PFSK-1 (cell line): Measurements from ENCODE around the gene COA3.

ENCODE experiments used
- POLR2AphosphoS5 ChIP-seq: IDR thresholded peaks from 2 replicates; pipeline ENCODE4 v1.6.1; 2012; ENCODE audit warnings: low read depth, mild to moderate bottlenecking, control low read depth, low read length, moderate library complexity
- REST ChIP-seq, 2 experiments: IDR thresholded peaks; 2 replicates each; pipeline versions ENCODE4 v1.6.1 to v1.8.0; 2011 to 2012; ENCODE audit warnings: low read depth in 2 of 2, low read length in 2 of 2, control low read depth in 1 of 2, inconsistent platforms in 1 of 2, mild to moderate bottlenecking in 1 of 2, moderate library complexity in 1 of 2; ENCODE audit not compliant: insufficient read depth in 1 of 2
- SIN3A ChIP-seq: IDR thresholded peaks from 2 replicates; pipeline ENCODE4 v1.6.1; 2012; ENCODE audit warnings: mild to moderate bottlenecking, low read length, moderate library complexity, borderline replicate concordance; ENCODE audit not compliant: insufficient read depth
- TAF1 ChIP-seq: IDR thresholded peaks from 2 replicates; pipeline ENCODE4 v1.6.1; 2012; ENCODE audit warnings: low read length, control low read depth, borderline replicate concordance; ENCODE audit not compliant: insufficient read depth

GRCh38 chr17:42767512-42767911 lies 31.0 kb downstream of the COA3 start:
- no peak for TF ChIP-seq SIN3A
- no peak for TF ChIP-seq TAF1
- TF ChIP-seq REST (IDR thresholded peaks at IDR 0.05; ENCODE audit: insufficient read depth in 1 of 2, low read depth in 2 of 2, low read length in 2 of 2) = no peak
- no peak for TF ChIP-seq POLR2AphosphoS5
